Inferior parietal cortex (tissue), 1 donor: ENCODE measurements around the gene SPOCD1.

ENCODE experiments used
- DNase-seq: peaks from one replicate; pipeline ENCODE4 v3.0.0-alpha.2; 2016; ENCODE audit errors: extremely low spot score

The SPOCD1 gene

DNA sequence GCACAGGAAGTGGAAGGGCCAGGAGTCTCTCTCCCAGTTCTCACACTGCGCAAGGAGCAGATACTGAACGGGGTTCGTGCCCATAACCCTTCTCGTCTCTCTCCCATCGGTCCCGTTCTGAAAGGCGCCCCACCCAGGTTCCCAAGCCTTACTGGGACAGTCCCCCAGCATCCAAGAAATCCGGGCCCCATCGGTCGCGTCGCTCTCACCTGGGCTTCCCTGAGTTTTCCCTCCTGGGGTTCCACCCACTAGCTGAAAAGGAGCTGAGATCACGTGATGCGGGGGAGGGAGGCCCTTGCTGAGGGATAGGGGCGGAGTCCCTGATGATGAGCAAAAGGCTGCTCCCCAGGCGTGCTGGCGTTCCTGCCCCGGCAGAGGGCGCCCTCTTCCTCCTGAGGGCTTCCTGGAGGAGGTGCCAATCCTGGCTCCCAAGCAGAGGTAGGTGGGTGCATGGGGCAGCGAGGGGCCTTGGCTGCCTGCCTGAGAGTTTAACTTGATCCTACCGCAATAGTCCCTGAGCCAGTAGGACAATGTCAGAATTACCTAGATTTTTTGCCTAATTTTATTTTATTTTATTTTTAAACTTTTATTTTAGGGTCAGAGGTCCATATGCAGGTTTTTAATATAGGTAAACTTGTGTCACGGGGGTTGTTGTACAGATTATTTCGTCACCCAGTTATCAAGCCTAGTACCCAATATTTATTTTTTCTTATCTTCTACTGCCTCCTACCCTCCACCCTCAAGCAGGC, at the start of gene SPOCD1:
SPOCD1 (minus strand) TSS at position 271 of the 749 bp plus-strand sequence. CDS start 689 bp downstream, outside the sequence.
- no peak for DNase-seq

DNA sequence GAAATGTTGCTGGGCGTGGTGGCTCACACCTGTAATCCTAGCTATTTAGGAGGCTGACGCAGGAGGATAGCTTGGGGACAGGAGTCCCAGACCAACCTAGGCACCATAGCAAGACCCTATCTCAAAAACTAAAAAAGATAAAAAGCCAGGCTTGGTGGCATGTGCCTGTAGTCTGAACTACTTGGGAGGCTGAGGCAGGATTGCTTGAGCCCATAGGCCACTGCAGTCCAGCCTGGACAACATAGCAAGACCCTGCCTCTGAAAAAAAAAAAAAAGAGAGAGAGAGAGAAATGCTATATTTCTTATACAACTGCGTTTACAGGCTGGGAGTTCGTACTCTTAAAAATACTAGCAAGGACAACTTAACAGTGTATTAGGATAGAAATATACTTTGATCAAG, 46.2 kb upstream of the SPOCD1 start:
- no peak for DNase-seq

DNA sequence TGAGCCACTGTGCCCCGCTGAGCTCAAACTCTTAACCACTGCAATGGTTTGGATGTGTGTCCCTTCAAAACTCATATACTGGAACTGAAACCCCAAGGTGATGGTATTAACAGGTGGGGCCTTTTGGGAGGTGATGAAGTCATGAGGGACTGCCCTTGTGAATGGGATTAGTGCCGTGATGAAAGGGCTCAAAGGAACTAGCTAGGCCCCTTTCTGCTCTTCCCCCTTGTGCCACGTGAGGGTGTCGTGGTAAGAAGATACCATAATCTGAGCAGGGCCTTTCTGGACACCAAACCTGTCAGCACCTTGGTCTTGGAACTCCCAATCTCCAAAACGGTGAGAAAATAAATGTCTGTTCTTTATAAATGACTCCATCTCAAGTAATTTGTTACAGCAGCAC, 45.5 kb upstream of the SPOCD1 start:
- DNase-seq = no peak

DNA sequence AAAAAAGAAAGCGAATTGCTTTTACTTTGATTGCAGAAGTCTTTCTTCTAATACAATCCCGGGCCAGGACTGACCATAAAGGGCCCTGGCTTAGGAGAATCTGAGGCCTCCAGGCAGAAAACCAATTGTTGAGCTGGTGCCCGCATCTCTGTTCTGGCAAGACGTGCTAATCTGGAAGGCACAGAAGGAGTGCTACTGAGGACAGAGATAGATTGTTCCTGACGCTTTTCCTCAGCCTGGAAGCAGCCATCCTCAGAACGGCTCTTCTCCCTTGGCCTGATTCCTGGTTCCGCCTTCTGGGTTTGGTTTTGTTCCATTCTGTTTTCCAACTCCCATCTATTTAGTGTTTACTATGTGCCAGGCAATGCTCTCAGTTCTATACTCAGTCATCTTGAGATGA, 44.8 kb upstream of the SPOCD1 start:
- DNase-seq = peak; percentile 30

DNA sequence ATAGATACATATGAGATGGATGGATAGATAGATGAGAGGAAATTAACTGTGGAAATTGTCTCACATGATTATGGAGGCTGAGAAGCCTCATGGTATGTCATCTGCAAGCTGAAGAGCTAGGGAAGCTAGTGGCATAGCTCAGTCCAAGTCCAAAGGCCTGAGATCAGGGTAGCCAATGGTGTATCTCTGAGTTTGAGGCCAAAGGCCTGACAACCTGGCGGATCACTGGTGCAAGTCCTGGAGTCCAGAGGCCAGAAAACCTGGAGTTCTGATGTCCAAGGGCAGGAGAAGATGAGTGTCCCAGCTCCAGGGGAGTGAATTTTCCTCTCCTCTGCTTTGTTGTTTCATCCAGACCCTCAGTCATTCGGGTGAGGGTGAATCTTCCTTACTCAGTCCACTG, 43.9 kb upstream of the SPOCD1 start:
- DNase-seq = no peak

DNA sequence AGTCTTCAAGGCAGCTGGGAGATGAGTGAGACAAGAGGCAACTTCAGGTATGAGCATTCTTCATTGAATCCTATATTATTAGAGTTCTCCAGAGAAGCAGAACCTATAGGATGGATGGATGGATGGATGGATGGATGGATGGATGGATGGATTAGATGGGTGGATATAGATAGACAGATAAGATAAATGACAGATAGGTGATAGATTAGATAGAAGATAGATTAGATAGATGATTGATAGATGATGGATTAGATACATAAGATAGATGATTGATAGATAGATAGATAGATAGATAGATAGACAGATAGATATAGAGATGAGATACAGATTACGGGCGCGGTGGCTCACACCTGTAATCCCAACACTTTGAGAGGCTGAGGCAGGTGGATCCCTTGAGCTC, 43.2 kb upstream of the SPOCD1 start:
- no peak for DNase-seq

DNA sequence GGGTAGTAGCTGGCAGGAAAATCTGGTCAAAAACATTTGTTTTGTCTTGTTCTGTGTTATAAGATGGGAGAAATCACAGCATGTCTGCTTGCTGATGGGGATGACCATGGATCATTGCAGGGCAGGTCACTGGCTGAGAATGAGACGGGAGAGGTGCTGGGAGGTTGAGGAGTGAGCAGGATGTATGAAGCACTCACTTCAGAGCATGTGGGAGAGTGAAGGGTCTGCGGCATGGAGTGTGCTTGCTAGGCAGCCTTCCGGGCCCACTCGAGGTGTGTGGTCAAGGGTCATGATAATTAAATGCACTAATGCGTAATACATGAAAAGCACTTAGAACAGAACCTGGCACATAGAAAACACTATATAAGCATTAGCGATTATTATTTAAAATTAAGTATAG, 42.0 kb upstream of the SPOCD1 start:
- DNase-seq = no peak

DNA sequence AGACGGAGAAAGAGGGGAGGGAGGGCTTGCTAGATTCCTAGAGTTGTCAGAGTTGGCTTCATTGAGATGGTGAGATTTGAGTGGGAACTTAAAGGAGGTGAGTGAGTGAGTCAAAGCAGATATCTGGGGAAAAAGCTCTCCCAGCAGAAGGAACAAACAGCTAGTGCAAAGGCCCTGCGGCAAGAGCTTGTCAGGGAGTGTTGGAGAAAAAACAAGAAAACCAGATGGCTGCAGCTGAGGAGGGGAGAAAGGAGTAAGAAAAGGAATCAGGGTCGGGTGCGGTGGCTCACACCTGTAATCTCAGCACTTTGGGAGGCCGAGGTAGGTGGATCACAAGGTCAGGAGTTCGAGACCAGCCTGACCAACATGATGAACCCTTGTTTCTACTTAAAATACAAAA, 40.3 kb upstream of the SPOCD1 start:
- DNase-seq = no peak

DNA sequence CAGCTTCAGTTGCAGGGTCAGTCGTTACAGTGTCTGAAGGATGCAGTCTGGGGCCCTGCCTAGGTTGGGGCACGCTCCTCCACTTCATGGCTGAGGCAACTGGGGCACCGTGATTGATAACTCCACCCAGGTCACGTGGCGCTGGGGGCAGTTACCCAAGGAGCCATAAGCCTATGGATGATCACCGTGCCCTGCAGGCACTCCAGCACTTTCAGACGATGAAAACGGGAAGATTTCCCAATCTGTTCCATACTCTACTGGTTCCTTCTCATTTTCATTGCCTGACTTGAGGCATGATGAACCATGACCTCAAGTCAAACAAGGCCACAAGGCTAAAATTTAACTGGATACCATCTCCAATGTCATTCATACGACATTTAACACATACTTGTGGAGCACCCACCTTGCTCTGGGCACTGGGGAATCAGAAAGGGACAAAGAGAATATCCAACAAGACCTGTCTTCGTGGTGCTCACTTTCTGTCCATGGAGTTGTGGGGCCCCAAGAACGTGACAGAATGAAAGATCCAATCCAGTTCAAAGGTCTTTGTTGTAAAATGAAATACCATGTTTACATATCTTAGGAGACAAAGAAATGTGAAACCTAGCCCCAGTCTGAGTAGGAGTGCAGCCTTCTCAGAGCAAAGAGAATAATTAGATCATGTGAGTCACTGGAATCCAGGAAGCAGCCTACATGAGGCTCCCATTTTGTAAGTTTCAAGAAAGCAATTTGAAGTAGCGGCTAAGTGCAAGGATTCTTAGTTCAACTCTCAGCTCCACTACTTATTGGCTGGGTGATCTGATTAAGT, 39.4 kb upstream of the SPOCD1 start:
- DNase-seq = no peak

DNA sequence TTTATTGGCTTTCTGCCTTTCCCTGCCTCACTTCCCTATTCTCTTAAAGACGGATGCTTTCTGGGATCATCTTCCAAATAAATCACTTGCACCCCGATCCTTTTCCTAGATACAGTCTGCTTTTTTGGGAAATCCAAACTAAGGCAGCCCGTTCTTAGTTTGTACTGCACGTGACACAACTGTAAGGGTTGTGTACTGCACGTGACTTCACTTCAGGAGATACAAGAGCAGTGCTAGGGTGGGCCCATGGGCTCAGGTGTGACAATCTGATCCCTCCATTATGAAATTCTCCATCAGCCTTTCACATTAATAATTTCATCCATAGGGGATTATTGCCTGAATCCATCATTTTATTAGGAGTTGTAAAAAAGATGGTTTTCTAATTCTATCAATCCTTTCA, 33.8 kb upstream of the SPOCD1 start:
- no peak for DNase-seq

DNA sequence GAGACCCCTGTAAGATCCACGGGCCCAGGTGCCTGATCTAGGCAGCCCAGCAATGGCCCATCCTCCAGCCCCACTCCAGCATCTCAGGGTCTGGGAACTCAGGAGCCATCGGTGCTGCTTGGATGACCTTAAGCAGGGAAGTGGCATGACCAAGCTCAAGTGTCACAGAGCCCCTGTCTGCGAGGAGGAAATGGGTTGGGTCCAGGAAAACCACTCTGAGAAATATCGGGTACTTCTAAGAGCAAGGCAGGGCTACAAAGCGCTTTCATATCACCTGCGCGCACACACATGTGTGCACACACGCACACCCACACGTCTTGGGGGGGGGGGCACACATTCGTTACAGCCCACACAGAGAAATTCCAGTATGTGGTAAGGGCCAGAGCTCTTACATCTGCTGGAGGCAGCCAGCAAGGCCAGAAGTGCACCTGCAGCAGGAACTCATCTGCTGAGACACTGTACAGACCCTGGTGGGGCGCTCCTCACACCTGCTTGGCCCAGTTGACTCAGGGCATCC, 32.6 kb upstream of the SPOCD1 start:
- no peak for DNase-seq

DNA sequence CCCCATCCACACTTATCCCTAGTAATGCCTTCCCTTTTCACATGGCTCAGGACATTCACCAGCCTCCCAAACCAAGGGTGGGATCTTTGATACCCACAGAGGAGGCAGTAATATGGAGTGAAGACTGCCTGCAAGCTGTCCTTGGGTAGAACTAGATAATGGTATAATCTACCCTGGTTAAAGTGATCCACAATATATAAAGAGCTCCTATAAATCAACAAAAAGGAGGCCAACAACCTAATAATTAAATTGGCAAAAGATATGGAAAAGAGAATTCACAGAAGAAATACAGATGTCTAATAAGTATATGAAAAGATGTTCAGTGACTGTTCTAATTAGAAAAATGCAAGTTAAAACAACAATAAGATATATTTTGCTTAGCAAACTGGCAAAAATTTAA, 30.7 kb upstream of the SPOCD1 start:
- DNase-seq = no peak

DNA sequence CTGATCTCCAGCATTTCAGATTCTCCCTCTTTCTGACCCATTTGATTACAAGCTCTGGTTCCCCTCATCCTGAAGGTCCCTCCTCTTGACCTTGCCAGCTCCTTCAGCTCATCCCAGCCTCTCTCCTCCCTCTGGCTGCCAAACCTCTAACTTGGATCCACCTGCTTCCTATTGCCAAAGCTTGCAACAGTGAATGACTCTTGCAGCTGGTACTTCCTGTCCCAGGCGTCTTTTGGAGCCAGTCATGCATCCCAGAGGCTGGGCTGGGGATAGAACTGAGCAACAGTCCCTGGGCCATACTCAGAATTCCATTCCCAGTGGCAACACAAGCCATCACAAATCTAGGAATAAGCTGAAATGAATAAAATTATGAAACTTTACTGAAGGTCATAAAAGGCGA, 27.7 kb upstream of the SPOCD1 start:
- no peak for DNase-seq

DNA sequence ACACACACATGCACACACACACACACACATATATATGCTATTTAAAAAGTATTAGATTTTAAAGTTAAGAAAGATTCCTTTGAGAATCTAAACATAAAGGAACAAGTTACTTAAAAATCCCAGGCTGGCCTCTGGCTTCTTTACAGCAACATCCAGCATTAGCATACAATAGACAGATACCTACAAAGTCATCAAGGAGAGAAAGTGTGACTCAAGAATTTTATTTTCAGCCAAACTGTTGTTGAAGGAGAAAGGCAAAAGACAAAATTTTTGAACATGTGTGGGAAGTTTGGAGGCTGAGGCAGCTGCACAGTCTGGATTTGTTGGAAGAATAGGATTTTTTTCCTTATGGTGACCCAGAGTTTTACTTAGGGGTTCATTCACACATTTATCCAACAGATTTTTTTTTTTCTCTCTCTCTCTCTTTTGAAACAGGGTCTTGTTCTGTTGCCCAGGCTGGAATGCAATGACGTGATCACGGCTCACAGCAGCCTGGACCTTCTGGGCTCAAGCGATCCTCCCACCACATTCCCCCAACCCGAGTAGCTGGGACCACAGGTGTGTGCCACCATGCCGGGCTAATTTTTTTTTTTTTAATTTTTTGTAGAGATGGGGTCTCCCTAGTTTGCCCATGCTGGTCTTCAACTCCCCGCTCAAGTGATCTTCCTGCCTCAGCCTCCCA, 24.0 kb upstream of the SPOCD1 start:
- DNase-seq = peak; percentile 52

DNA sequence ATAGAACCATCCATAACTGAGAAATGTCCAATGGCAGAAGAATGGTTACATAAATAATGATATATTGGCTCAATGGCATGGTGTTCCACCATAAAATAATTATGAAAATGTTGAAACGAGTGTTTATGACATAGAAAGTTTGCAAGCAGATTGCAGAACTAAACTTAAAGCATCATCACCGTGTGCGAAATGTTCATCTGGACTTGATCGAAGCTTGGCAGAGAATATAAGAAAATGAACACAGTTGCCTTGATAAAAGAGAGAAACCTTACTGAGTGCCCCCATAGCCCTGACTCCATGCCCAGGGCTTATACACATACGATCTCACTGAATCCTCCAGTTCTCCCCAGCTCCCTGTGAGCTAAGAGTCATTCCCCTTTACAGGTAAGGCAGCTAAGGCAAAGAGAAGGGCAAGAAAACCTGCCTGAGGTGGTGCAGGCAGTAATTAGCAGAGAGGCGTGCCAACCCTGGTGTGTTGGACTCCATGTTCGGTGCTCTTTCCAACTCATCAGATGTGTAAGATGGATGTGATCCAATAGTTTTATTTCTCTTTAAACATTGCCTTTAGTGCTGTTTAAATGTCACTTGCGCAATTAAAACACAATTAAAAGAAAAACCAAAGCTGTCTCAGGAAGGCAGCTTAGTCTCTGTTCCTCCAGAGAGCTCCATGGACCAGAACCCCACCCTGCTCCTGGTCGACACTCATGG, 21.8 kb upstream of the SPOCD1 start:
- DNase-seq = no peak

DNA sequence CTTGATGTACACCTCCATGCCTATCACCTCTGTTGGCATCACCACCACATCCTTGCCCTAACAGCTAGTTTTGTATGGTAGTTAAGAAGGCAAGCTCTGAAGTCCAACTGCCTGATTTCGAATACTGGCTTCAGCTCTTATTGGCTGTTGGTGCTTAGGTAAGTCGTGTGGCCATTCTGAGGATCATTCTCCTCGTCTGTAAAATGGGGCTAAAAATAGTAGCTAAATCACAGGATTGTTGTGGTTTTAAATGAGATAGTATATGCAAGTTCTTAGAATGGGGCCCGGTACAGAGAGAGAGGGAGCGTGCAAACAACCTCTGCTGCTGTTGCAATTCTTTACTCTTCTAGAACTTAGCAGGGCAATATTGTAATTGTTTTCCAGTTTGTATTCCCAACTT, 20.8 kb upstream of the SPOCD1 start:
- no peak for DNase-seq

DNA sequence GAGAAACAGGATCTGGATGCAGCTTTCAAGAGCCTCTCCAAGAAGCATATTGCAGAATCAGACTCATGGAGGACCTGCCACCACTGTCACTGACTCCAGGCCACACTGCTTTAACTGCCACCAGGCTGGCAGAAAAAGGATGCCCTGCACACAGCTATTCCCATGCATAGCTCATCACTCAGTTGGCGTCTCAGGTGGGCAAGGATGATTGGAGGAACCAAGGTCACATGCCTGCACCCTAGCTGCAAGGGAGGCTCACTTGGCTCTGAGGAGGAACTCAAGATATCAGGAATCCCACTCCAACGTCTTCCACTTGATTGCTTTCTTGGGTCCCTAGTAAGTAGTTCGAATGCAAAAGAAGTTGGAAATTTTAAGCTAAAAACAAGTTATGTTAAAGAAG, 19.6 kb upstream of the SPOCD1 start:
- no peak for DNase-seq

DNA sequence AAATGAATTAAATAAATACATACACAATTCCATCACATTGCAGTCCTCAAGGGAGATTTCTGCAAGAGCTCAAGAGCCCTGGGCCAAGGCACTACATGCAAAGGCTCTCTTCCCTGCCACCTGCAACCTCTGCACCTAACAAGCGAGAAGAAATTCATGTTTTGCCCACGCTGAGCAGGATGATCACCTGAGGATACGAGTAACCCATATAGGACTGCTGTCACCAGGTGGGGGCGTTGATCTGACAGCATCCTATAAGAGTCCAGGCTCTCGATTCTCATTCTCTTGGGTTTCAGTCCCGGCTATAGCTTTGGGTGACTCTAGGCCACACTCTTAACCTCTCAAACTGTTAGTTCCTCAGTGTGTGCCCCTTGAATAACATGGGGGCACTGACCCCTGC, 18.7 kb upstream of the SPOCD1 start:
- no peak for DNase-seq

DNA sequence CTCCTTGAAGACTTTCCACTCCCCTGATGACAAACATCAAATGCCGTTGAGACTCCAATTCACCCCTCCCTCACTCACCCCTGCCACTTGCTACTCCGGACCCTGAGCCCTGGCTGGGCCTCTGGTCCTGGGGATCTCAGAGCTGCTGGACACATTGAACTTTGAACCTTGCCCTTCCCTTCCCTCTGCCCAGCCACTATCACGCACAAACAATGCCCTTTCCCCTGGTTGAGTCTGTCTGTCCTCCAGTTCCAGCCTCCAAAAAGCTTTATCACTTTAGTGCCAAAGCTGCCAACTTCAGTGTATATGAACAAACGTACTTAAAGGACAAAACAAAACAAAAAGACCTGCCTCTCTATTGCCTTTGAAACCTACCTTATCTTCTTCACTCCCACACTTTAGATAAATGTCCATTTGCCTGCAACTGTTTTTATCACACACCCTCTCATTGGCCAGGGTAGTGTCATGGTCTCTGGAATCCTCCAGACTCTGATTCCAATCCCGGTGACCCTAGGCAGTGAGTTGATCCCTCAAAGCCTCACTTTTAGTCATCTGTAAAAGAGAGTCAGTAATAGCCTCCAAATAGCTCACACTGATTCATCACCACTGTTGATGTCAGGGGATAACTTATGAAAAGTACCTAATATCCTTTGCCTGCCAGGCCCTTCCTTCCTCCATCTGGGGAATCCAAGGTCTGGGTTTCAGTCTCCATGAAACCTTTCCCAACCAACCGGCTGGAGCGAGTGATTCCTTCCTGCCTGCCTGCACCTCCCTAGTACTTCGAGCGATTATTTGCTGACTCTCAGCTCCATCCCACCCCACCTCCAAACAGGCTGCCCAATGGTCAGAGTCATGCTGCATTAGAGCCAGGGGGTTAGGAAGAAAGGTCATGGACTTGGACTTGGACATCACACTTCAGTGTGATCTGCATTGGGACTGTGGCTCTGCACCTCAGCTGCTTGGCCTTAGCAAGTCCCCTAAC, 15.9 kb upstream of the SPOCD1 start:
- DNase-seq = no peak

DNA sequence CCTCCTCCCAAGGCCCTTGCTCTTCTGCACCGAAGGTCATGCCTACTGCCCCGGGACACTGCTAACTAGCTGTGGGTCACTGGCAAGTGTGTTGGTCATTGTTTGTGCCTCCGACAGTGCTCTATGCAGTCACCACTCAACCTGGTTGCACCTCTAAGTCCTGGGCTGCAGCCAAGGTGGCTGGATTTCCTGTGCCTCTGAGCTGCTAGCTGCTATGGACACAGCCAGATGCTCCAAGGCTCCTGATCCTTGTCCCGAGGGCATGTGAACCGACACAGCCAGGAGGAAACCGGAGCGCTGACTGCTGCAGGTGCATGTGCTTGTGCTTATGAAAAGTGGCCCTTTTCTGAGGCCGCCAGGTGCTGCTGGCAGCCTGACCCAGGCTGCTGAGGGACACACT, 14.7 kb upstream of the SPOCD1 start:
- DNase-seq = no peak

DNA sequence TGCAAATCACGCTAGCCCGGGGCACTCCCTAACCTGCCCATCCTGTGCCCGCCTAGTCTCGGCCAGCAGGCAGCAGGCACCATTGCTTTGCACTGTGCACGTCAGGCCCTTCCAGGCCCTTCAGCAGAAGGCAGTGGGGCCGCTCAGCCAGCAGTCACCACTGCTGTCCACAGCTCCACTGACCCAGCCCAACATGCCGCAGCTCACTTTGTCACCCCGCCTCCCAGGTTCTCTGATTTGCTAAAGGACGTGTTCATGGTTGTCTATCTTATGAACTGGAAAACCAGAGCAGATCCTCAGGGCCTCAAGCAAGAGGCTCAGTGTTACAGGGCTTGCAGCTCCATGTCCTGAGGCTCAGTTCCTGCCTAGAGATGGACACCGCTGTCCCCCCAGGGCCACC, 14.2 kb upstream of the SPOCD1 start:
- DNase-seq = no peak
